Measurements from ENCODE around the gene CRIP1. TPM values are rescaled to one million over a fixed set of nuclear protein-coding genes. Genes with fewer than 3 reads are reported as not detected.
A peak's percentile ranks its signal among the peaks of the same experiment; 100 is the strongest.

CRIP1 gene, protein sequence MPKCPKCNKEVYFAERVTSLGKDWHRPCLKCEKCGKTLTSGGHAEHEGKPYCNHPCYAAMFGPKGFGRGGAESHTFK
- 451 TPM for polyA plus RNA-seq (2012; ENCODE audit: insufficient read depth, insufficient read length, low read depth)

- DNase-seq = no peak
- Histone ChIP-seq H3K4me1 (peaks cover 49% of the 10 kb centered on the region), H3K36me3 (no peaks in the 10 kb centered on the region), H3K9me3 (no peaks in the 10 kb centered on the region), H3K27me3 (no peaks in the 10 kb centered on the region), H3K4me3 (ENCODE audit: low read depth, low read length) (peak within 1 kb of the TSS; percentile 58)
- TF ChIP-seq, protein P1, sequence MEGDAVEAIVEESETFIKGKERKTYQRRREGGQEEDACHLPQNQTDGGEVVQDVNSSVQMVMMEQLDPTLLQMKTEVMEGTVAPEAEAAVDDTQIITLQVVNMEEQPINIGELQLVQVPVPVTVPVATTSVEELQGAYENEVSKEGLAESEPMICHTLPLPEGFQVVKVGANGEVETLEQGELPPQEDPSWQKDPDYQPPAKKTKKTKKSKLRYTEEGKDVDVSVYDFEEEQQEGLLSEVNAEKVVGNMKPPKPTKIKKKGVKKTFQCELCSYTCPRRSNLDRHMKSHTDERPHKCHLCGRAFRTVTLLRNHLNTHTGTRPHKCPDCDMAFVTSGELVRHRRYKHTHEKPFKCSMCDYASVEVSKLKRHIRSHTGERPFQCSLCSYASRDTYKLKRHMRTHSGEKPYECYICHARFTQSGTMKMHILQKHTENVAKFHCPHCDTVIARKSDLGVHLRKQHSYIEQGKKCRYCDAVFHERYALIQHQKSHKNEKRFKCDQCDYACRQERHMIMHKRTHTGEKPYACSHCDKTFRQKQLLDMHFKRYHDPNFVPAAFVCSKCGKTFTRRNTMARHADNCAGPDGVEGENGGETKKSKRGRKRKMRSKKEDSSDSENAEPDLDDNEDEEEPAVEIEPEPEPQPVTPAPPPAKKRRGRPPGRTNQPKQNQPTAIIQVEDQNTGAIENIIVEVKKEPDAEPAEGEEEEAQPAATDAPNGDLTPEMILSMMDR (IDR thresholded peaks at IDR 0.05; ENCODE audit: low read depth, low read length) = no peak
Measured at GRCh38 chr14:105486163-105486973, at the start of gene CRIP1. CRIP1 (plus strand) TSS chr14:105486886; CDS start chr14:105487260, 374 bp downstream.

GRCh38 chr14:105436891-105437722 lies 49.6 kb upstream of the CRIP1 start:
- Histone ChIP-seq H3K27me3 (no peaks in the 10 kb centered on the region), H3K4me1 (no peaks in the 10 kb centered on the region), H3K9me3 (no peaks in the 10 kb centered on the region), H3K4me3 (ENCODE audit: low read depth, low read length) (no peak overlapping the region), H3K36me3 (peaks cover 58% of the 10 kb centered on the region)
- peak; percentile 7 for DNase-seq
- TF ChIP-seq, protein P1 (IDR thresholded peaks at IDR 0.05; ENCODE audit: low read depth, low read length) = no peak

- H3K9me3 ChIP-seq = no peaks in the 10 kb centered on the region
- no peaks in the 10 kb centered on the region for H3K4me1 ChIP-seq
- H3K4me3 ChIP-seq (ENCODE audit: low read depth, low read length) = no peak overlapping the region
- TF ChIP-seq, protein P1 (IDR thresholded peaks at IDR 0.05; ENCODE audit: low read depth, low read length) = no peak
- no peak for DNase-seq
- H3K36me3 ChIP-seq = peaks cover 63% of the 10 kb centered on the region
- no peaks in the 10 kb centered on the region for H3K27me3 ChIP-seq
Measured at GRCh38 chr14:105437723-105438500, 48.8 kb upstream of the CRIP1 start.

DNA sequence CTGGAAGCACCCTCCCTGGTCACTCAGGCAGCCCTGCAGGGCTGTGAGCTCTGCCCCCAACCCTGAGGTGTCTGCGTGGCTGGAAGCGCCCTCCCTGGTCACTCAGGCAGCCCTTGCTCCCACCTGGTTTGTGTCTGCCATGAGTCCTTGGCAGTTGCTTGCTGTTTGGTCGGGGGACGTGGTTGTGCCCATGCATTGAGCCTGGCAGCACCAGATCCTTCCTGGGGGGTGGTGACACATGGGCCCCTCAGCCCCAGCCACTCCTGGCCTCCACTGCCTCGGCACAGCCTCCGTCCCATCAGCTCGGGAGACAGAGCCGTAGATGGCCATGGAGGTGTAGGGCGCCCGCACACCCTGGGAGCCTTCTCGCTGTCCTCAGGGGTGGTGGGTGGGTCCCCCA lies 47.5 kb upstream of the CRIP1 start:
- H3K9me3 ChIP-seq = no peaks in the 10 kb centered on the region
- H3K4me1 ChIP-seq = no peaks in the 10 kb centered on the region
- peak; percentile 6 for DNase-seq
- no peaks in the 10 kb centered on the region for H3K27me3 ChIP-seq
- TF ChIP-seq, protein P1 (IDR thresholded peaks at IDR 0.05; ENCODE audit: low read depth, low read length) = no peak
- H3K4me3 ChIP-seq (ENCODE audit: low read depth, low read length) = no peak overlapping the region
- H3K36me3 ChIP-seq = peaks cover 73% of the 10 kb centered on the region

- Histone ChIP-seq H3K27me3 (no peaks in the 10 kb centered on the region), H3K4me1 (no peaks in the 10 kb centered on the region), H3K9me3 (no peaks in the 10 kb centered on the region), H3K4me3 (ENCODE audit: low read depth, low read length) (no peak overlapping the region), H3K36me3 (peaks cover 70% of the 10 kb centered on the region)
- DNase-seq = peak; percentile 77
- TF ChIP-seq, protein P1 (IDR thresholded peaks at IDR 0.05; ENCODE audit: low read depth, low read length) = peak; percentile 52
Measured at GRCh38 chr14:105439710-105440553, 46.8 kb upstream of the CRIP1 start.

All from BE2C (cell line).